GM10266 (cell line): ENCODE data around the gene PARP2.

Experiments used
- DNase-seq: peaks from one replicate; pipeline ENCODE4 v3.0.0; 2012; ENCODE audit errors: extremely low spot score
- TF ChIP-seq, protein P1 (sequence below): IDR thresholded peaks from 2 replicates; pipeline ENCODE4 v1.5.1; 2012; ENCODE audit warnings: mild to moderate bottlenecking, low read depth; ENCODE audit not compliant: control insufficient read depth, insufficient read depth; ENCODE audit errors: missing control alignments

Gene PARP2

GRCh38 chr14:20376071-20376588, 32.7 kb downstream of the PARP2 start:
- TF ChIP-seq, protein P1, sequence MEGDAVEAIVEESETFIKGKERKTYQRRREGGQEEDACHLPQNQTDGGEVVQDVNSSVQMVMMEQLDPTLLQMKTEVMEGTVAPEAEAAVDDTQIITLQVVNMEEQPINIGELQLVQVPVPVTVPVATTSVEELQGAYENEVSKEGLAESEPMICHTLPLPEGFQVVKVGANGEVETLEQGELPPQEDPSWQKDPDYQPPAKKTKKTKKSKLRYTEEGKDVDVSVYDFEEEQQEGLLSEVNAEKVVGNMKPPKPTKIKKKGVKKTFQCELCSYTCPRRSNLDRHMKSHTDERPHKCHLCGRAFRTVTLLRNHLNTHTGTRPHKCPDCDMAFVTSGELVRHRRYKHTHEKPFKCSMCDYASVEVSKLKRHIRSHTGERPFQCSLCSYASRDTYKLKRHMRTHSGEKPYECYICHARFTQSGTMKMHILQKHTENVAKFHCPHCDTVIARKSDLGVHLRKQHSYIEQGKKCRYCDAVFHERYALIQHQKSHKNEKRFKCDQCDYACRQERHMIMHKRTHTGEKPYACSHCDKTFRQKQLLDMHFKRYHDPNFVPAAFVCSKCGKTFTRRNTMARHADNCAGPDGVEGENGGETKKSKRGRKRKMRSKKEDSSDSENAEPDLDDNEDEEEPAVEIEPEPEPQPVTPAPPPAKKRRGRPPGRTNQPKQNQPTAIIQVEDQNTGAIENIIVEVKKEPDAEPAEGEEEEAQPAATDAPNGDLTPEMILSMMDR: no peak
- no peak for DNase-seq

DNA sequence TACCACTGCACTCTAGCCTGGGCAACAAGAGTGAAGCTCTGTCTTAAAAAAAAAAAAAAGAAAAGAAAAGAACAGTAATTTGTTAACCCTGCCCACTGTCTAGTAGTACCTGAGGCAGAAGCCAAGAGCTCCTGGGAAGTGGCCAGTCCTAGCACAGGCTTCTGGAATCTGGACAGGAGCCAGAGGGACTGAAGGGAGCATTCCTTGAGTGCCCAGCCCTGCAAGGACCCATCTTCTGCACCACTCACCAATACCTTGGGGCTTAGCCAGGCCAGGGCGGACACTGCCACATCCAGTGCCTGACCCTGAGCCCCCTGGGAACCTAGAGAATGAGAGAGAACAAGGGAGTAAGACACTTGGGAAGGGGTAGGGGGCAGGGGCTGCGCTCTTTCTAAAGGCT, 33.7 kb downstream of the PARP2 start:
- TF ChIP-seq, protein P1: no peak
- DNase-seq: no peak

- no peak for DNase-seq
- TF ChIP-seq, protein P1: no peak
Observed at GRCh38 chr14:20379743-20380142, 36.3 kb downstream of the PARP2 start.

- TF ChIP-seq, protein P1: no peak
- DNase-seq: no peak
Observed at GRCh38 chr14:20380681-20381080, 37.2 kb downstream of the PARP2 start.

DNA sequence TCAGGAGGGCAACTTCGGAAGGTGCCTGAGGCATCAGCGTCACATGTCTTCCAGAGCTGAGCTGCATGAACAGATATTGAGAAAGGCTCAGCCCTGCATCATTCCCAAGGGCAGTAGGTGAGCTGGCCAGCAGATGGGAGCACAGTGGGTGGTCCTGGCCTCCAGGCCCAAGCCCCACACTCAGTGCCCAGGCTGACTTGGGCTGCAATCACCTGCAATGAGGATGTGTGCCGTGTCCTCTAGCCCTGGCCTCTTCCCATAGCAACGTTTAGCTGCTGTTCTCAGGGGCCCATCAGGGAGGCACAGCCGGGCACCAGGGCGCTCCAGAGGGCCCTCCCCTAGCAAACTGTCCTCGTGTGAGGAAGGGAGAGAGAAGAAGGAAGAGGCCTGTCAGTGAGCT, 37.9 kb downstream of the PARP2 start:
- TF ChIP-seq, protein P1: no peak
- DNase-seq: no peak

- TF ChIP-seq, protein P1: no peak
- no peak for DNase-seq
Observed at GRCh38 chr14:20382526-20382925, 39.1 kb downstream of the PARP2 start.

DNA sequence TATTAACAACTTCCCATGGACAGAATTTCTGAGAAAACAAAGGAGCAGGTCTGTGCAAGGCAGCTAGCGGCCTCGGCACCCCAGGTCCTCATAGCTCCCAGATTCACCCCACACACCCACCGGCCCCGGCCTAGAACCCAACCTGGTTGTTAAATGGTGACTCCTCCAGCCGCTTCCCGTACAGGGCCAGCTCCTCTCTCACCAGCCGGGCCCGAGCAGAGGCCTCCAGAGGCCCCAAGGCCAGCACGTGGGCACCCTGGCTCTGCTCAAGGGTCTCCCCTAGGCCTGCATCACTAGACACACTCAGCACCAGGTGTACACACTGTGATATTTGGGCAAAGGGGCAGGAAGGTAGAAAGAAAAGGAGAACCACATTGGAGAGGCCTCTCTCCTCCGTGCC, 39.6 kb downstream of the PARP2 start:
- TF ChIP-seq, protein P1: no peak
- no peak for DNase-seq
